NCI-H446 (cell line): ENCODE measurements around the gene ME3.

ENCODE experiments used
- DNase-seq, 2 experiments: peaks; one replicate each; lab custom pipeline; 2025; lab: John Stamatoyannopoulos, UW

Gene ME3

GRCh38 chr11:86514453-86514852 lies 158.0 kb downstream of the ME3 start:
- DNase-seq: no peak

GRCh38 chr11:86513746-86514373 lies 158.6 kb downstream of the ME3 start:
- DNase-seq: no peak

- no peak for DNase-seq
Observed at GRCh38 chr11:86513138-86513537, 159.3 kb downstream of the ME3 start.

GRCh38 chr11:86511086-86511551 lies 161.3 kb downstream of the ME3 start:
- no peak for DNase-seq

DNA sequence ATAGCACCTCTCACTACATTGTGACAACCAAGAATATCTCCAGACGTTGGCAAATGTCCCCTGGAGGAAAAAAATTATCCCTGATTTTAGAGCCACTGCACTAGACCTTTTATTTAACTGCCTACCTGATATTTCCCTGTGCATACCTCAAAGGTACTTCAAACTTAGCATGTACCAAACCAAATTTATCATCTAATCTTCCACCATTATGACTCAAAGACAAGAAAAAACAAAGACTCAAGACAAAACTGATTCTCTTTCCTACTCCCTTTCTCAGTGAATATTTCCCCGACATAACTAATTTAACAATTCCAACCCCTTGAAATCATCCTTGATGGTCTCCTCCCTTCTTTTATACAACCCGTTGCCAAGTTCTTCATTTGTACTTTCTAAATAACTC lies 161.7 kb downstream of the ME3 start:
- DNase-seq: no peak

DNA sequence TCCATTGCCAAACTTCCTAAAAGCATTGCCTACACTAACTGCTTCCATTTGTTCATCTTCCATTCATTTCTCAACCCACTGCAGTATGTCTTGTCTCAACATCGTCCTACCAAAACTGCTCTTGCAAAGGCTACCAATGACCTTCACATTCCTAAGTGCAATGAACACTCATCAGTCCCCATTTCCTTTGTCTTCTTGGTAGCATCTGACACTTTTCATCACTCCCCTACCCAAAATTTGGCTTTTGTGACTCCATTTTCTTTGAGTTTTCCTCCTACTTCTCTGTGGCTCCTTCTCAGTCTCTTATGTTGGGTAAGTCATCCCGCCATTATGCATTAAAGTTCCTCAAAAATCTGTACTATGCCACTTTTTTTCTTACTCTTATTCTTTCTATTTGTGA lies 162.3 kb downstream of the ME3 start:
- DNase-seq: no peak

DNA sequence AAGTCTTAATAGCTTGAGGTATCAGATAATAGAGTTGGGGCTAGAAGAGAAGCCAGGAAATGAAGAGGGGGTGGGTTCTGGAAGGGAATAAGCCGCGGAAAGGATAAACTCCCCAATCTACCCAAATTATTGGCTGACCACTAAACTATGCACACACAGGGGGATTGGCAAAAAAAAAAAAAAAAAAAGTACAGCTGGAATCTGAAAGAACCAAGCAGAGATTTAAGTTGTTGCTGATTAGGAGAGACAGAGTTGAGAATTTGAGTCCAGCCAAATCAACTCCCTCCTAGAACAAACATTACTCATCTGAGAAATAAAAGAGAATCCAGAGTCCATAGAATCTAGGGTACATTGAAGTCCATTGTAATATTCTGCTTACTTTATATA lies 162.8 kb downstream of the ME3 start:
- DNase-seq: no peak

GRCh38 chr11:86508604-86509587 lies 163.5 kb downstream of the ME3 start:
- no peak for DNase-seq

DNA sequence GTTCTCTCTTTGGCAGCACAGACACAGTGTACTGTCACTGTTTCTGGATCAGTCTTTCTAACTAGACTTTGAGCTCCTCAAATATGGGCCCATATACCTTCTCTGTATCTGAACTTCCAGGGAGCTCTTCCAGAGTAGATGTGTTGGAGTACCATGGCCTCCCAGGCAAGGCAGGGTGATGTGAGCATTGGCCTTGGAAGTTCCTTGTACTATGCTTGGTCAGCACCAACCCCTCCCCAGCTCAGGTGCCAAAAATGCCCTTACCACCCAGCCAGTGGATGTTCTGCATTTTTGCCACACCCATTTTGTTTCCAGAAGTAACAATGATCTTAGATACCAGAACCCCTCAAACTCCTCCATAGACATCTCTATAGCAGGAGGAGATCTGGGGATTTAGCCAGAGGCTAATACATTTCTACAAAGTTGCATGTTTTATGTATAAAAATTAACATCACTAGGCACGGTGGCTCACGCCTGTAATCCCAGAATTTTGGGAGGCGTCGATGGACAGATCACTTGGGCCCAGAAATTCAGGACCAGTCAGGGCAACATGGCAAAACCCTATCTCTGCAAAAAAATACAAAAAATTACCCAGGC lies 165.1 kb downstream of the ME3 start:
- DNase-seq: no peak

- DNase-seq: no peak
Observed at GRCh38 chr11:86506235-86506634, 166.2 kb downstream of the ME3 start.

DNA sequence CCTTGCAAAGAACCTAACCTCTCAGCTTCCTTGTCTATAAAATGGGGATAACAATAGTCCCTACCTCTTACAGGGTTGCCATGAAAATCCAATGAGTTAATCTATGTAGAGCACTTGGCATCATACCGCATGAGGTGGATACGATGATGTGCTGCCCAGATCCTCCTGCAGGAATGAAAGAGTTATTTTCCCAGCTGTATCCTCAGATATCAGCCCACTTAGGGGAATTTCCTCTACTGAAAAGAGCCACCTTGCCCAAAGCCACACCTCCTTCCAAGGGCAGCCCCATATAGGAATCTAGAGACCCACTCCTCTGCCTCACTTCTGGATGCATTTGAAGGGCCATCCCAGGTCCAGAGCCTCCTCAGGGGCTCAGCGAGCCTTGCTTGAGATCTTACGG lies 169.3 kb downstream of the ME3 start:
- DNase-seq: no peak

- no peak for DNase-seq
Observed at GRCh38 chr11:86502137-86502642, 170.2 kb downstream of the ME3 start.

DNA sequence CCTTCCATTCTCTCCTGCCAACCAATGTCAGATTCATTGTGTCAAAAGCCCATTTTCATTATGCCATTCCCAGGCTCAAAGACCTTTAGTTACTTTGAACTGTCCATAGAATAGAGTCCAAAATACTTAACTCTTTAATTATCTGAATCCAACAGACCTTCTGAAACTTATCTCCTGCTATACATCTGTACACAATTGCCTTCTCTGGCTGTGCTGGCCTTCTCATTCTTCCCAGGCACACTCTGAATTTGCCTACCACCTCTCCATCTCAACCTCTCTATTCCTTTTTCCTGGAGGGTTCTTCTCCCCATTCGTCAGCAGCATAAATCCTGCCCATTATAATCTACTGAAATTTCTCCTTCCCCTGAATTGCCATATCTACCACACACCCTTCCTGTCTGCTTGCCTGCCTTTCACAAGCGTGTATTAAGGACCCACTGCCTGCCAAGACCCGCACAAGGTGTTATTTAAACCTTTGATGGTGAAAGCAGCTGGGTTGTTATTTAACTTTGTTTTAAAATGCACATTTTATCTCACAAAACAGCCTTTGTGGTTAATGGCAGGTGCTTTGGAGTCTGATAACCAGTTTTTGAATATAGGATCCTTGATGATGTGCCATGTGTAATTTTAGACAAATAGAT lies 171.8 kb downstream of the ME3 start:
- no peak for DNase-seq

GRCh38 chr11:86499723-86500129 lies 172.7 kb downstream of the ME3 start:
- no peak for DNase-seq

GRCh38 chr11:86497836-86498235 lies 174.6 kb downstream of the ME3 start:
- no peak for DNase-seq

DNA sequence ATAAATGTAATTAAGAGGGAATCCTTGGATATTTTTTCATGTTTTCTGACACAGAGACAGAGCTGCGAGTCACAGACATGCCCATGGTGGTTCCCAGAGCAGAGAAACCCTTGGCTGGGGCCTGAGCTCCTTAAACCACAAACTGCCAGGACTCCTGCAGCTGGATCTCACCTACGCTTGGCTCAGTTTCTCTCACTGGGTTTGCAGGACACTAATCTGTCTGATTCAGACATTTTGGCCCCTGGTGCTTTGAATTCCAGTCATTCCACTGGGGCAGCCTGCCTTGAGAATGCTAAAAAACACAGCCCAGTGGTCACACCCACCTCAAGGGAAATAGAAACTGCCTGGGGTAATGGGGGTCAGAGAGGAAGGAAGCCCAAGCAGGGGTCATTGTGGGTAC lies 175.1 kb downstream of the ME3 start:
- no peak for DNase-seq

DNA sequence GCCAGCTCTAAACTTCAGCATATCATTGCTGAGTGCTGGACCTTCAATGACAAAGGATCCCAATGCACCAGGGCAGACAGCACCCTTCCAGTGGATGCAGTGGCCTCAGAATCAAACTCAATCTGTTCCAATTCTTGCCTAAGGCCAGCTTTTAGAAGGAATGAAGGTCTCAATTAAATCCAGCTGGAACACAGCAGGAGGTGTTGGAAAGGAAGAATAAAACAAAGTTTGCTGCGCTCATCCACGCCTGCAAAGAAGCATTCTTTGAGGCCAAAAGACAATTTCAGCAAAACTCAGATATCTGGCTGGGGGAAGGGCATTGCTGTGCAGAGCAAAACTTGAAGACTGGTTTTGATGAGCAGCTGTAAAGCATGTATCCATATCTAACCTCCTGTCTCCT lies 177.1 kb downstream of the ME3 start:
- DNase-seq: peak in 1 of 2 experiments; percentile 50

DNA sequence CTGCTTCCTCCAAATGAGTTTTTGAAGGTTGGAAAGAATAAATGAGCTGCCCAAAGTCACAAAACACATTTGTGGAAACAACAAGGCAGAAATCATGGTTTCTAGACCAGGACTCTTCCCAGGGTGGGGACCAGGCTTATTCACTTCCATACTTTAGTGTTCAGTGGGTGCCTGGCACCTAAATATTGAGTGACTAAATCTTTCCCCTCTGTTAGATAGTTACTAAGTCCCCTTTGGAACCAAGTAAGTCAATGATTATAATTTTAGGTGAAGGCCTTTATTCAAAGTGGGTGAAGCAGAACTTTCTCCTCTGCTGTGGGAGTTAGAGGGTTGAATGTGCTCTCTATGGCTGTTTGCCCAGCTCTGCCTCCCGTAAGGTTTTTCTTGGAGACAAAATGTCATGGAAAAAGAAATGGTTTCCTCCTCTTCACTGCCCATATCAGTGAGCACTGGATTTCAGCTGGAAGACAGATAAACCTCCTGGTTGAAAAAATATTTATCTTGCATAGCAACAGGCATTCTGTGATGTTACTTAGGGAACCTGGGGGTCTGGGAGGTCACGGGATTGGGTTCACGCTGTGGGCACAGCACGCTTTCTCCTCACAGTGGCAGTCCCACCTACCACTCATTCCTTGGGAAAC lies 179.9 kb downstream of the ME3 start:
- DNase-seq: no peak

GRCh38 chr11:86491027-86491426 lies 181.4 kb downstream of the ME3 start:
- no peak for DNase-seq

GRCh38 chr11:86490582-86490981 lies 181.8 kb downstream of the ME3 start:
- peak in 1 of 2 experiments; percentile 72 for DNase-seq

GRCh38 chr11:86489442-86489841 lies 183.0 kb downstream of the ME3 start:
- DNase-seq: no peak

GRCh38 chr11:86488553-86488952 lies 183.9 kb downstream of the ME3 start:
- DNase-seq: no peak
